Measurements from ENCODE around the gene DLG5.

The DLG5 gene

DNA sequence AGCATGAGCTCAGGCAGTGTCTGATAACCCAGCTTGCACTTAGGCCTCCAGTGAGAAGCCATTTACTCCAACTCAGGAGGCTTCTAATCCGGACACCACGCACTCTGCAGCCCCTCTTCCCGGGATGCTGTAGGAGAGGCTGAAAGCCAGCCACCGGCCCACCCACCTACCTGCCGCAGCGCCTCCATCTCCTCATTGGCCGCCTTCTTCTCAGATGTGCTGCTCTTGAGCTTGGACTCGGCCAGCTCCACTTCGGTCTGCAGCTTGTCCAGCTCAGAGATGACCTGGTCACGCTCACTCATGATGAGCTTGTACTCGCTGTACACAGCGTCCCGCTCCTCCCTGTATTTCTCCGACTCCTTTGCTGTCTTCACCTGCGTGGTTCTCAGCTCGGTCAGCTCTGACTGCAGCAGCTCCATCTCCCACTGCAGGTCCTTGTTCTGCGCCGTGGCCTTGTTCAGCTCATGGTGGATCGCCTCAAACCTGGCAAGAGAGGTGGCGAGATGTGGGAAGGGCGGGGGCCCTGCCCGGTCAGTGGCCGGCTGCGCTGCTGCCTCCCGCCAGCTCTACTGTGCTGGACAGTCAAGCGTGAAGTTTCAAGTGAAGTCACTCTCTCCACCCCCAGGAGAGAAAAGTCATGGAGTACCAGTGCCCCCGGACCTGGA, 84.7 kb downstream of the DLG5 start:
- no peak for DNase-seq

DNA sequence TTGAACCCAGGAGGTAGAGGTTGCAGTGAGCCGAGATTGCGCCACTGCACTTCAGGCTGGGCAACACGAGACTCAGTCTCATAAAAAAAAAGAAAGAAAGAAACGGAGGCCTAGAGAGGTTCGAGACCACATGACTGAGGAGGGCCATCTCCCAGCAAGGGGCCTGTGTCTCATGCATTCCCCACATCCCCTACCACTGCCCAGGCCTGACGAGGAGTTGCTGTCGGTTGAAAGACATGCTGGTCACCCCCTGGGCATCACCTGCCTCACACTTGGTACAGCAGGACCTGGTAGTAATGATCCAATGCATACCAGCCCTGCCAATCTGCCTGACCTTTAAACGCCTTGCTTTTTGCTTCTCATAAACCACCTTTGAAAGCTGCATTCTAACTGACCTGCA, 85.9 kb downstream of the DLG5 start:
- DNase-seq = no peak

DNA sequence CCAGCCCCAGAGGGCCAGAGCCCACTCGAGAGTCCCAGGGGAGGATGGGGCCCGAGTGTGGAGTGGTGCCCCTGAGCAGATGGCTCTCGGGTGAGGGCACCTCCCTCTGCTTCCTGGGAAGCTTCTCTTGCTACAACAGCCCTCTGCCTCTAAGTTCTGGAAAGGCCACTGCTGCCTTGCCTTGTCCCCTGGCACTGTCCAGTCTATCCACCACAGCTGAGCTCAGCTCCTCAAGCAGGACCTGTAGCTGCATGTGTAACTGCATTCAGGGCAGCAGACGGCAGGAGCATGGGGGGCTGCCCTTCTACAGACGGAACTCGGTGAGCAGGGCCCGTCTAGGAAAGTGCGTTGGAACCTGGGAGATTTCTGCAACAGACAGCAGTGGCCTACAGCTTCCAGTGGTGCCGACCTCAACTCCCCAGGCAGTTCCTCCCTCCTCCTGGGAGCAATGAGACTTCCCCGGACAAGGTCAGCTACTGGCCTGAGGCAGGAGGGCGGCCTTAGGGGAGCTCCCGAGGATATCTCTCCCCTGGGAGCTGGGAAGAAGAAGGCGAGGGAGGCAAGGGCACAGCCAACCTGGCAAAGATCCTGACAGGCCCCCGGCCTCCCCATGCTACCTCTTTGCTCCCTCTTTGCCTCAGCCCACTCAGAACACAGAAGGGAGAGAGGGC, 88.5 kb downstream of the DLG5 start:
- DNase-seq = no peak

DNA sequence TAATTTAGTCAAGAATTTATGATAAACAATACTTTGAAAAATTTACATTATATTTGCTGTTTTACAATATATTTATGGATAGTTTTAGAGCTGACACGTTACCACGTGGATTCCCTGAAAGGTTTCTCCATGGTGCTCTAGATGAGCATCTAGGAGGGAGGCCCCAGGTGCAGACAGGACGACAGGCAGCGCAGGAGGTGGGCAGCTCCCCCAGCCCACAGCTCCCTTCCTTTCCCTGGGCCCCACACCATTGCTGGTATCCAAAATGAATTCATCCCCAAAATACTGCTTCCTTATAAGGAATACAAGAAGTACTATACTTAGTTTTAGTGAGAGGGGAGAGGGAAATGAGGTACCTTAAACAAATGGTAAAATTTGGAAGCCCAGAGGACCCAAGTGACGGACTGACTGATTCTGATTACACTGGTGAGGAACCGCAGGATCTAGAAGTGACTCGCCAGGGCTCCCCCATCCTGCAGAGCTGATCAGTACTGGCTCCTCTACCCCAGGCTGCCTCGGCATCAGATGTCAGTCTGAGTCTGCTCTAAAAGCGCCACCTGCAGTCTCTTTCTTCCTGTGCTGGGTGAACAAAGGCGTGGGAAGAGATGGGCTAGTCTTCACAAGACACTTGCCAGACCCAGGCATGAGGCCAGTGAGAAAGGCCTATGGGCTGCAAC, 89.2 kb downstream of the DLG5 start:
- peak; percentile 59 for DNase-seq

DNA sequence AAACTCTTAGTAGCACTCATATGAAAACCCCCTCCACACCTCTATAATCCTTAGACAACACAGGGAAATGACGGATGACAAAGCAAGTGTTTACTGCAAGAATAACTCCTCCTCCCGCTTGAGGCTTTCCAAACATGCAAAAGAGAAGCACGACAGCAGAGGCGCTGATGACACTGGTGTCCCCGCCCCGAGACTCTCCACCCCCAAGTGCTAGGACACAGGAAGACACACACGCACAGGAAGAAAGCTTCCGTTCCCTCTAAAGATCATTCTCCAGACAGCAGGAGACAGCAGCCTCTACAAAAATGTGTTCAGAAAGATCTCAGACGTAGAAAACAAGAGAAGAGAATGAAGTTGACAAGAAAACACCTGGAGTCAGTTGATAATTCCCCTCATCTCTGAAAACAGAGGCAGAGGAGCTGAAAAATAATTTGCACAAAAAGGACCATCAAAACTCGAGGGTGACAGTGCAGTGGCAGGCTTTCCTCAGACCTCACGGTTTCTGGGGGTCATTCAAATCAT, 90.2 kb downstream of the DLG5 start:
- peak; percentile 63 for DNase-seq

DNA sequence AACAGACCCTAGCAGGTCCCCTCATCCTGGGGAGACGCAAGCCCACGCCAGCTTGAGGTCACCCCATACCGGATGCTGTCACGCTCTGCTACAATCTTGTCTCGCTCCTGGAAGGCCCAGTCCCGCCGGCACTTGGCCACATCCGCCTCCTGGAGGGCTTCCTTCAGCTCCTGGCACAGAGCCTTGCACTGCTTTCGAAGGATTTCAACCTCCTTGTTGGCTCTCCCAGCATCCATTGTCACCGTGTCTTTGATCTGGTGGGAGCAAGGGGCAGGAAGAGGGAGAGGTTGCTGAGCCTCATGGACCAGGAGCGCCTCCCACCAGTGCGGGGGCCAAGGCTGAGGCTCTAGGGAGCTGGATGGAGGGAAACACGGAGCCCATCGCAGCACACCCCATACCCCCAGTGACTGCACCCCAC, 90.9 kb downstream of the DLG5 start:
- DNase-seq = no peak

DNA sequence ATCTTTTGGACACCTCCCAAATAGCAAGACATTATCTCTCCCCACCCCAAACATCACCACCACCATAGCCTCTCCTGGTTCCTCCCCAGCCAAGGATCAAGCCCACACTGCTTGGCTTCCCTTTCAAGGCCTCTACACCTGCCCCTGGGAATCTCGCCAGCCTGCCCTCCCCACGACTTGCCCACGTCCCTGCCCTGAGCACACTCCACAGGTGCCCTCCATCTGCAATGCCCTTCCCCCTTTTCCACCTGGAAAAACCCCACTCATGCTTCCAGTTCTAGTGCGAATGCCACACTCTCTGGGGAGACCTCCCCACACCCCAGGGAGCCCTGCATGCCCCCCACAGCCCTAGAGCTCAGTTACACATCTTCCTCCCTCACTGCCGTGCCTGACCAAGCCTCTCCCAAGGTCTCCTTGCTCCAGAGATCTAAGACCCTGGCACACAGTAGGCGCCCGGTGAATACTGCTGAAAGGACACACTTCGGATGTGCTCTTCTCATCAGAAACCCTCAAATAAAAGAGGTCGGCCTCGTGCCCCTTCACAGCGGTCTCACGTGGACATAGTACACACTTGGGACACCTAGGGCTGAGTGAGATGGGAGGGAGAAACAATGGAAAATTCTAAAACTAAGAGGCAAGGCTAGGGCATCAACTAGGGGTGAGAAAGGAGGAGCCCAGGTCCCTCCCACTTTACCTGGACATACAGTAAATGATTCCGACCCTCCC, 91.4 kb downstream of the DLG5 start:
- DNase-seq = no peak

DNA sequence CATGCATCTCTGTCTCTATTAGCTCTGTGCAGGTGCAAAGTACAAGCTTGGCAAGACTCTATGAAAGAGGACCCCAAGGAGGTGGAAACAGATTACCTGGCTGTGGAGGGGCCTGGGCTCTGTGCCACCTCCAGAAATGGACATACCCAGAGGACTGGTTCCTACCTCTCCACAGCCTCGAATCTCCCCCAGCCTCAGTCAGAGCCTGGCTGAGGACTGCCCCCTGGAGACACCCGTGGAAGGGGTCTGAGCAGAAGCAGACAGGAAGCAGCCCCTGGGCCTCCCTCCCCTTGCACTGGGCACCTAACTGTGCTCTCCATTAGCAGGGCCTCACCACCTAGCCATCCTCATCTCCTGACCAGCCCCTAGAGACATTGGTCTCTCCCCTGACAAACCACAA, 92.0 kb downstream of the DLG5 start:
- DNase-seq = no peak

DNA sequence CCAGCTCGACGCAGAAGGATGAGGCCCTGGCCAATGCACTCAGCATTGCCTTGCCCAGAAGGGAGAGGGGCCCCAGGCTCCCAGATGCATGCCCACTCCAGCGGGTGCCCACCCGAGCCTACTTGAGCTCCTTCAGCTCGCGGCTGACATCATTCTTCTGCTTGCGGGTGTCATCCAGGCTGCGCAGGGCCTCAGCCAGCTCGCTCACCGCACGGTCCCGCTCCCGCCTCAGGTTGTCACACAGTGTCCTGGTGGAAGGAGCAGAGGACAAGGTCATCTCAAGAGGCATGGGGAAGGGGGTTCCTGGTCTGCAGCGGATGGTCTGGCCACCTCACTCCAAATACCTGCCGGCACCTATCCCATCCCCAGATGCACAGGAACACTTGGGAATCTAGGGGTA, 92.8 kb downstream of the DLG5 start:
- no peak for DNase-seq

DNA sequence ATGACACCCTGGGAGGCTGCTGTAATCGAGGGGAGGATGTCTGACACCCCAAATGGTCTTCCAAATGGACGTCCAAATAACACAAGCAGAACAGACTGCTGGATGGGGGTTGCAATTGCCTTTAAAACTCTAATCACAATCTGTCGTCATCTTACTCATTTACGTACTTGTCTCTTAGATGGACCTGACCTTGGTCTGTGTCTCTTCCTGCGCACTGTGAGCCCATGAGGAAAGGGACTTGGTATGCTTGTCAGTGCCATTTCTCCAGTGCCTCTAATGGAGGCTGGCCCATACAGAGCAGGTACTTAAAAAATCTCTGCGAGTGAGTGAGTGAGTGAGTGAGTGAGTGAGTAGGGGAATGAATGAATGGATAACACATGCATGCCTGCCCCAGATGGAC, 93.3 kb downstream of the DLG5 start:
- no peak for DNase-seq

DNA sequence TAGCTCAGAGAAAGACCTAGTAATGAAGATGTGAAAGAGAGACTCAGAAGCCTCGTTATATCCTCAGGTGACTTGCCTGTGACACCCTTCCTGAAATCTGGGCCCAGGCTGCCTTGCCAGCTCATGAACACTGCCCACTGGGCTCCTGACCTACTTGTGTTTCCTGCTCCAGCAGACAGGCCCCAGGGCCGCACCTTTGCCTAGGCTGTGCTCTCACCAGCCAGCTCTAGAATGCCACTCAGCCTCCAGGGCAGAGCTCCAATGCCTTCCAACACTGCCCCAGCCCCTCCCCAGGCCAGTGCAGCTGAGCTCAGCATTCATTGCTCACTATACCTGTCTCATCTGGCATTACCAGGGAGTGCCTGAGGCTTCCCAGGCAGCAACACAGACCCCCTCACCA, 94.3 kb downstream of the DLG5 start:
- peak; percentile 61 for DNase-seq

DNA sequence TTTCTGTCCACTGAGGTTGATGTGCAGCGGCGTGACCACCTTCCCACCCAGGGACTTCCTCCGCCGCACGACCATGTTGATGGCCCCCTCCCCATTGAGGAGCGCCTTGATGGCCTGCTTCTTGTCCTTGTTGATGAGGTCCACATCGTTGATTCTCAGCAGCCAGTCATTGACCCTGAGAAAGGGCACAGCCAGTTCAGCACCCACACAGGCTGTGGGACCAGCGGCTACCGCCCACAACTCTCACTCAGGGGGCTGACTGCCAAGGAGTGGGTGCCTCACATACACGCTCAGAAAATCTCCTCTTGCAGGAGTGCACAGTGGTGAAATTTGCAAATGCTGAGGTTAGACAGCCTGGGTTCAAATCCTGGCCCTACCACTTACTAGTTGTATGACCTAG, 97.2 kb downstream of the DLG5 start:
- DNase-seq = no peak

DNA sequence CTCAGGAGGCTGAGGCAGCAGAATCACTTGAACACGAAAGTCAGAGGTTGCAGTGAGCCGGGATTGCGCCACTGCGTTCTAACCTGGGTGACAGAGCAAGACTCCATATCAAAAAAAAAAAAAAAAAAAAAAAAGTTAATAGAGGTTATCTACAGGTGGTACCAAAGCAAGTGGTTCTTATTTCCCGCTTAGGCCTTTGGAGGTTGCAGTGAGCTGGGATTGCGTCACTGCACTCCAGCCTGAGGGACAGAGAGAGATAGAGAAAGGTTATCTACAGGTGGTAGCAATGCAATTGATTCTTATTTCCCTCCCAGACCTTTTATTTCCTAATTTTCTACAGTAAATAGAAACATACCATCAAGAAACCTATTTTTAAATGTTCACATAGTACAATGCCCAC, 98.2 kb downstream of the DLG5 start:
- no peak for DNase-seq

DNA sequence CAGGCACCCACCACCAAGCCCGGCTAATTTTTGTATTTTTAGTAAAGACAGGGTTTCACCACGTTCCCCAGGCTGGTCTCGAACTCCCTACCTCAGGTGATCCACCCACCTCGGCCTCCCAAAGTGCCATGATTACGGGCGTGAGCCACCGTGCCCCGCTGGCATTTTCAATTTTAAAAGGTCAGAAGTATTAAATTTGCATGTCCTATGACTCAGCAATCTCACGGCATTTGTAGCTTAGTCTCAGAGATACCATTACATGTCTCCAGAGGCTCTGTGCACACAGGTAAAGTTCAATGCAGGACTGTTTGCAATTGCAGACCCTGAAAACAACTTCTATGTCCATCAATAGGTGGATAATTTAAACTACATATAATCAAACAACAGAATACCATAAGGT, 99.2 kb downstream of the DLG5 start:
- no peak for DNase-seq

DNA sequence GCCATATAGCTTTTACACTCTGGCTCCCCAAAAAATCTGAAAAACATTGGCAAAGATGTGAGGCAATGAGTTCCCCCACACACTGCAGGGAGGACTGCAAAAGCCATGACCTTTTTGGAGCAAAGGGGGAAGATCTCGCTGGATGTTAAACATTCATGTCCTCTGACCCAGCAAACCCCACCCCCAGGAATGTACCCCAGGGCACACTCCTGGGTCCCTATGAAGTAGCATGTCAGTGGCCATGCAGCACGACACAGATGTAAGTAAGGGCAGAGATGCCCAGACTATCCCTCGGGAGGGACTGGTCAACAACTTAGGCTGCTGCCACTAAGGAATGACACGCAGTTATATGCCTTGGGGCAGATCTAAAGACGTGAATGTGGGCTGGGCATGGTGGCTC, 100.6 kb downstream of the DLG5 start:
- no peak for DNase-seq

DNA sequence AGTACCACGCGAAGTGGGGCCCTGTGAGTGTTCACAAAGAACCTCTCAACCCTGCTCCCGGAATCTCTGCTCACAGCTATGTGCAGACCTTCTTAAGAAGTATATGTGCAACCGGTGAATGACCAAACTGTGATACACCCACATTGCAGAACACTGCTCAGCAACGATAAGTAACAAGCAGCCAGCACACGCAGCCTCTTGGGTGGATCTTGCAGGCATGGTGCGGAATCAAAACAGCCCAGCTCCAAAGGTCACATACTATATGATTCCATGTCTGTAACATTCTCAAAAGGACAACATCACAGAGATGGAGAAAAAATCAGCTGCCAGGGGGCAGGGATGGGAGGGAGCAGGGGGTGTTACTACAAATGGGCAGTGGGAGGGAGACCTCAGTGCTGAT, 101.6 kb downstream of the DLG5 start:
- no peak for DNase-seq

DNA sequence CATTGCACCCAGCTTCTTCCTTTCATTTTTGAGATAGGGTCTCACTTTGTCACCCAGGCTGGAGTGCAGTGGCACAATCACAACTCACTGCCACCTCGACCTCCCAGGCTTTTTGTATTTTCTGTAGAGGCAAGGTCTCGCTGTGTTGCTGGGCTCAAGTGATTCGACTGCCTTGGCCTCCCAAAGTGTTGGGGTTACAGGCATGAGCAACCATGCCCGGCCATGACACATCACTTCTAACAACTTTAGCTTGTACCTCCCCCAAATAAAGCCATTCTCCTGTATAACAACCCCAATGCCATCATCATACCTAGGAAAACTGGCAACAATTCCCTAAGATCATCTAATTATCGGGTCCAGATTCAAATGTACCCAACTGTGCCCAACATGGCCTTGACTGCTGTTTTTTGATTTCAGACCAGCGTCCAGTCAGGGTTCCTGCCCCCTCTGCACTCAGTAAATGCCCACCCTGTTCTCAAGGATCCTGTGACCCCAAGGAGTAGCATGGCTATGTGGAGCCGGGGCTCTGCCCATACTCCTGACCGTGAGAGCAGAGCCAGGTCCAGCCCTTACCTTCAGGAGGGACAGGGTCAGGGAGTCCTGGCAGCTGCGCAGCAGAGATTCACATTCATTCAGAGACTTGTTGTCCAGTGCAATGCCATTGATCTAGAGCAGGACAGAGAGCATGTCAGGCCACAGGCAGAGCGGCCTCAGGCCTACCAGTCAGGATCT, 102.6 kb downstream of the DLG5 start:
- no peak for DNase-seq

DNA sequence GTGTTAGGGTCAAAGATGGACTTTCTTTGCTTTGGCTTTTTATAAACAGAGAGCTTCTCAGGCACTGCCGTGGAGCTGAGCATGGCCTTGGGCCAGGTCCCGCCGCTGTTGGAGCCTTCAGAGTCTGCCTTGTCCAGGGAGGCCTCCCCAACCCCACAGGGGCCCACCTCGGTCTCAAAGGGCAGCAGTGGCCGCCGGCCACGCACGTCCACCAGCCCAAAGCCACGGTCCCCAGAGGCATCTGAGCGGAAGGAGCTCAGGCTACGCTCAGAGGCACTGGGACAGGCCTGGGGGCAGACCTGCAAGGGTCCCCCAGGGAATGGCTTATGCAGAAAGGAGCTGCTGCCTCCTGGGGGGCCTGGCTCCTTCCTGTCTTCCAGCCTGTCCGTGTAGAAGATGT, 105.0 kb downstream of the DLG5 start:
- DNase-seq = no peak

DNA sequence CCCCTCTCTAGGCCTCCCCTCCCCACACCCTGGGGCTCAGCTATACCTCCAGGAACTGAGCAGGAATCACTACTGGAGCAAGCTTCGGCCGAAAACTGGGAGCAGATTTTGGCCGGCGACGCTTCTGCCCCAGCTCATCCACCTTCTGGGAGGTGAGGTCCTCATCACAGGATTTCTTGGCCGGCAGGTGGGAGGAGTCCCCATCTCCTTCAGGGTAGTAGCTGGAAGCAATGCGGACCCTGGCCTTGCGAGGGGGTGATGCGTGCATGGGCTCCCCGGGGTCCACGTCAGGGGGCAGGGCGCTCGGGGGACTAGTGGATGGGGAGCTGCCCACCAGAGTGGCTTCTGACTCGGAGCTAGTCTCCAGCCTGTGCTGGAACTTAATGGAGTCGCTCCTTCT, 105.5 kb downstream of the DLG5 start:
- no peak for DNase-seq

DNA sequence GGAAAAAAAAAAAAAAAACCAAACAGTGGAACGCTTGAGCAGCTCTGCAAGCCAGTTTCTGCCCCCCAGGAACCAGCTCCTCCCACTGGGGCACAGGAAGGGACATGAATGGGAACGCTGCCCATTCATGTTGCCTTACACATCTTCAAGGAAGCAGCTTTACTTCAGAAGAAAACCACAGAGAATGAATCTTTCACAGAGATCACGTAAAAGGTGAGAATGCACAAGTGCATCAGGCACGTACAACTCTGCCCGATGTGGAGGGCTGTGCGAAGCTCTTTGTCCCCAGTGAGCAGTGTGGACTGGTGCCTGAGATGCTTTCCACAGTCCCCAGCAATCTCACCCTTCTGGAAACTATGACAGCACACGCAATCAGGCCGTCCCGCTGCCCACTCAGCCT, 106.2 kb downstream of the DLG5 start:
- DNase-seq = no peak

DNA sequence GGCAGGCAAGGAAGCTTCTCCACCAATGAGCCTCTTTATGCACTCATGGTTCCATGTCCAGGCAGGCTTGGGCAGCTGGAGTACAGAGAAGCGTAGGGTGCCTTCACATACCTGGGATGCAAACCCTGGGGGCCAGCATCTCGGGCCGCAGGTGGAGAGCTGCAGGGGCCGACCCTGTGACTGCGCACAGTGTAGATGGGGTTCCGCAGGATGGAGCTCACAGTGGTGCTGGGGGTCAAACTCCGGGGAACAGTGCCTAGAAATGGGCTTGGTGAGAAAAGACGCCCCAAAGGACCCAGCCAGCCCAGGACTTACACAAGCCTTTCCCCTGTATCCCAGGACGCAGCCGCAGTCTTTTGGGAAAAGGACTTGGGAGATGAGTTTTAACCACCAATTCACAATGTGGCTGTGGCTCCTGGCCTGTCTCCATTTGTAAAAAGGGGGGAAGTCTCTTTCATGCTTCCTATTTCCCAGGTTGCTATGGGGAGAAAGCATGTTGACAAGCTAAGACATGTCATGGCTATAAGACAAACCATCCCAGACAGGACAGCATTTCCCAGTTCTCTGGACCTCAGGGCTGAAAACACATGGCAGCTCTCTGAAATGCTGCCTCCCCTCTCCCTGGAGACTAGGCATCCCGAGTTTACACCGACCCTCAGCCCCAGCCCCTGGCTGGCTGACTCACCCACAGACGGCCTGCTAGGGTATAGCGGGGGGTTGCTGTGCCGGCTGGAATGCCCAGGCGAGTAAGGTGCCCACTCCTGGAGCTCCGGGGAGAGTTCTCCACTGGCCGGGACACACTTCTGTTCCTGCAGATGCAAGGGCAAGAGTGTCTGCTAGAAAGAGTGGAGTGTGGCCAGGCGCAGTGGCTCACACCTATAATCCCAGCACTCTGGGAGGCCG, 107.1 kb downstream of the DLG5 start:
- no peak for DNase-seq

DNA sequence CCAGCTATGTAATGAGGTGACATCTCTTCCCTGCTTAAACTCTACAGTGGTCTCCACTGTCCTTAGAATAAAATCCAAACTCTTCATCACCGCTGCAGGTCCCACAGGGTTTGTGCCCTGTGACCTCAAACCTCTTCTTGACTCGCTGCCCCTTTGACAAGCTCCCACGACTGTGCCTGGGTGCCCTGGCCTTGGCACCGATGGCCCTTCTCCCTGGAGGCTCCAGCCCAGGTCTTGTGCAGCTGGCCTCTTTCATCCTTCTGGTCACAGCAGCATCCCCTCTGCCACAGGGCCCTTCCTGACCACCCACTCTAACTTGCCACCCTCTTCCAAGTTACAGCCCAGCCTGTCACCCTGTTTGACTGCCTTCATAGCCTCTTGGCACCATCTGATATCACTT, 108.2 kb downstream of the DLG5 start:
- no peak for DNase-seq

Data from T-helper 9 cell (primary cell).